Stimulated activated CD8-positive, alpha-beta memory T cell treated with anti-CD3 and anti-CD28 coated beads, Interleukin-15, amount 100 ng/mL, for 1 hour (primary cell): ENCODE results near the gene OPRL1.
"Not testable (repeated sequence)": the region's sequence is repeated elsewhere in the genome, so short reads cannot be mapped to it uniquely, and the experiment has no call there.

Experiments
- DNase-seq: peaks from one replicate; pipeline ENCODE4 v3.0.0-alpha.2; 2020; ENCODE audit warnings: low read depth

The OPRL1 gene

DNA sequence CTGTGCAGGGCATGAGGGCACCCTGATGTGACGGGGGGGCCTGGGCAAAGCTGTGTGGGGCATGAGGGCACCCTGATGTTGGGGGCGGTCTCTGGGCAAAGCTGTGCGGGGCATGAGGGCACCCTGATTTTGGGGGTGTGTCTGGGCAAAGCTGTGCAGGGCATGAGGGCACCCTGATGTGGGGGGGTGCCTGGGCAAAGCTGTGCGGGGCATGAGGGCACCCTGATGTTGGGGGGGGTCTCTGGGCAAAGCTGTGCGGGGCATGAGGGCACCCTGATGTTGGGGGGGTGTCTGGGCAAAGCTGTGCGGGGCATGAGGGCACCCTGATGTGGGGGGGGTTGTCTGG, 37.5 kb downstream of the OPRL1 start:
- not testable (repeated sequence) for DNase-seq

DNA sequence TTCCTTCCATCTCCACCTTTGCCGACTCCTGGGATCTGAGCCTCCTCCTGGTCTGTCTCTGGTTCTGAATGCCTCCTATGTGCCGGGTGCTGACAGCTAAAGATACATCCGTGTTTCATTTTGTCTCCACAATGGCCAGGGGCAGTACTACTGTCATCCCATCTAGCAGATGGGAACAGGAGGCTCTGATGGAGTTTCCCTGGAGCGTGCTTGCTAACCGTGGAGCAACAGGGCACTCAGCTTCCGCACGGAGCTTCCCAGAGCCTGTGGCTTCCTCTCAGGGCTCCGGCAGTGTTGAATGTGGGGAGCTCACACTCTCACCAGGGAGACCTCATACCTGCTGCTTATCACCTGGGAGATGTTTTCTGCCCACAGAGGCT, 39.4 kb downstream of the OPRL1 start:
- DNase-seq: no peak

DNA sequence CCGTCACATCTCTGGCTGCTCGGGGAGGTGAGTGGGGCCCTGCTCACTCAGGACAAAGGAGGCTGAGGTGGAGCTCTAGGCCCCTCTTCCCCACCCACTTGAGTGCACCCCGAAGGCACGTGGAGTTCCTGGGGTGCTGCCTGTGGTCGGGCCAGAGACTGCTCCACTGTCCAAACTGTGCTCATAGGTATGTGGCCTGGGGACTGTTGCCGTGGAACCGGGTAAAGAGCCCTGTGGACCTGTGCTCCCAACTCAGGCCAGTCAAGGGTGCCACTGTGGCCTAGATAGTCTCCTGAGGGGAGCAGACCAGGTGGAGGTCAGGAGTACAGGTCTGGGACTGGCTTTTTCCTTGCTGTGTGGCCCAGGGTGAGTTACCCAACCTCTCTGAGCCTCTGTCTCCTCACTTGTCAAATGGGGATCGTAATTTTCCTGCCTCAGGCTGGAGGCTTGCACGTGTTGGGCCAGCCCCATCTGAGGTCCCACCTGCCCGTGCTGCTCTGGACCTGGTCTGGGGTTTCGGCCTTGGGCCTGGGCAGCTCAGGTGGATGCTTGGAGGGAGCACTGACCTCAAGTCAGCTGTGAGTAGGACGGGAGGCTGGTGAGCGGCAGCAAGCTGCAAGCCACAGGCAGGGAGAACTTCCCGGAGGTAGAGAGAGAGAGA, 39.9 kb downstream of the OPRL1 start:
- no peak for DNase-seq

- no peak for DNase-seq
These were observed 41.7 kb downstream of the OPRL1 start for GRCh38 chr20:64121586-64121985.

- not testable (repeated sequence) for DNase-seq
These were observed 43.0 kb downstream of the OPRL1 start for GRCh38 chr20:64122927-64123326.

GRCh38 chr20:64123517-64123916, 43.6 kb downstream of the OPRL1 start:
- DNase-seq: not testable (repeated sequence)

DNA sequence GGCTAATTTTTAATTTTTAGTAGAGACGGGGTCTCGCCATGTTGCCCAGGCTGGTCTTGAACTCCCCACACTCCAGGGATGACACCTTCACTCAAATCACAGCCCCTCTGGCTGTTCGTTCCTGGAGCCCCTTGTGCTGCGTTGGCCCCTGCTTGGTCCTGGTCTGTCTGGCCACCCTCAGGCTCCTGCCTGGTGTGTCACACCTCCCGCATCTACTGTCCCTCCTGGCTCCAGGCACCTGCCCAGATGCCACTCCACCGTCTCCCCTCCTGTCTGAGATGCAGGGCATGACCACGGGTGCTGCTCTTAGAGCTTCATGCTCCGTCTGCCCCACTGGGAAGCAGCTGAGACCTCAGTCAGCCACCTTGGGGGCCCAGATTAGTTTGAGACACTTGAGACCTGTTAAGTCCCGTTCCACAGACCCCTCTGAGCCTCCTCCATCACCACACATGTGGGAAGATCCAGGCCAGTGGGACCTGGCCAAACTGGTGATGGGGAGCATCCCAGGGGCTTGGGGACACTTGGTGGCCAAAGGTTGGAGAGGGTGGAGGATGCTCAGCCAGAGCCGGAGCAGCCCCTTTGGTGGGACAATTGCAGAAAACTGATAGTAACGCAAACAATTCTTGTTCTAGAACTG, 49.4 kb downstream of the OPRL1 start:
- no peak for DNase-seq

GRCh38 chr20:64130271-64130670, 50.4 kb downstream of the OPRL1 start:
- no peak for DNase-seq

- DNase-seq: no peak
These were observed 51.0 kb downstream of the OPRL1 start for GRCh38 chr20:64130876-64131275.

GRCh38 chr20:64131406-64131805, 51.5 kb downstream of the OPRL1 start:
- DNase-seq: no peak

- no peak for DNase-seq
These were observed 54.1 kb downstream of the OPRL1 start for GRCh38 chr20:64133951-64134407.

- DNase-seq: not testable (repeated sequence)
These were observed 54.9 kb downstream of the OPRL1 start for GRCh38 chr20:64134744-64135143.

DNA sequence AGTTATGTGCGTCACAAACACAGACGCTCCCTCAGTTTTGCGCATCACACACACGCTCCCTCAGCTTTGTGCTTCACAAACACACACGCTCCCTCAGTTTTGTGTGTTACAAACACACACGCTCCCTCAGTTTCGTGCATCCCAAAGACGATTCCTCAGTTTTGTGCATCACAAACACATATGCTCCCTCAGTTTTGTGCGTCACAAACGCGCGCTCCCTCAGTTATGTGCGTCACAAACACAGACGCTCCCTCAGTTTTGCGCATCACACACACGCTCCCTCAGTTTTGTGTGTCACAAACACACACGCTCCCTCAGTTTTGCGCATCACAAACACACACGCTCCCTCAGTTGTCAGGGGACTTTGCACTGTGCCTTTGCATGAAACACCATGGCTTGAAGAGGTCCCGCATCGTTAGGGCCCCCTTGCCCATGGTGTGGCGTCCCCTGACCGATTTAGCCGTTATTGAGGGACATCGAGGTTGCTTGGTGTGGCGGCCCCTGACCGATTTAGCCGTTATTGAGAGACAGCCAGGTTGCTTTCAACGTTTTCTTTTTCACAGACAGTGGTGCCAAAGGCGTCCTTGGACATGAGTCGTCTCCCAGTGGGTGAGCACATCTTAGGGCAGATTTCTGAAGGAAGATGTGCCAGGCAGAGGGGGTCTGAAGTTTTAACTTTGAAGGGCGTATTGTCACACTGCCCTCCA, 56.3 kb downstream of the OPRL1 start:
- DNase-seq: no peak

DNA sequence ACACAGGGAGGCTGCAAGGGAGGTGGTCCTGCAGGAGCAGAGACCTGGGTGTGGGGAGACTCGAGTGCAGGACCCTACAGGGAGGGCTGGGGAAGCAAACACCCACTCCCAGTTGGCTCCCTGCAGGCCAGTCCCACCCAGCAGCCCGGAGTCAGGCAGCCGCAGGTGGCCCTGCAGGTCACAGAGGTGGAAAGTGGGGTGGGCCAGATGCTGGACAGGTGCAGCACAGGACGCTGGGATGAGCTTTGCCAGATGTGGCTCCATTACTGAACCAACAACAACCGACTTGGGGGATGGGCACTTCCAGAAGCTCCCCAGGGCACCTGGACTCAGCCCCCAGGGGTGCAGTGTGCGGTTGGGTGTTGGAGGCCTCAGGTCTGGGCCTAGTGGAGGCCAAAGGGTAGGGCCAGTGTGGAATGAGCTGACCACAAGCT, 57.7 kb downstream of the OPRL1 start:
- no peak for DNase-seq

GRCh38 chr20:64138276-64138815, 58.5 kb downstream of the OPRL1 start:
- DNase-seq: no peak

DNA sequence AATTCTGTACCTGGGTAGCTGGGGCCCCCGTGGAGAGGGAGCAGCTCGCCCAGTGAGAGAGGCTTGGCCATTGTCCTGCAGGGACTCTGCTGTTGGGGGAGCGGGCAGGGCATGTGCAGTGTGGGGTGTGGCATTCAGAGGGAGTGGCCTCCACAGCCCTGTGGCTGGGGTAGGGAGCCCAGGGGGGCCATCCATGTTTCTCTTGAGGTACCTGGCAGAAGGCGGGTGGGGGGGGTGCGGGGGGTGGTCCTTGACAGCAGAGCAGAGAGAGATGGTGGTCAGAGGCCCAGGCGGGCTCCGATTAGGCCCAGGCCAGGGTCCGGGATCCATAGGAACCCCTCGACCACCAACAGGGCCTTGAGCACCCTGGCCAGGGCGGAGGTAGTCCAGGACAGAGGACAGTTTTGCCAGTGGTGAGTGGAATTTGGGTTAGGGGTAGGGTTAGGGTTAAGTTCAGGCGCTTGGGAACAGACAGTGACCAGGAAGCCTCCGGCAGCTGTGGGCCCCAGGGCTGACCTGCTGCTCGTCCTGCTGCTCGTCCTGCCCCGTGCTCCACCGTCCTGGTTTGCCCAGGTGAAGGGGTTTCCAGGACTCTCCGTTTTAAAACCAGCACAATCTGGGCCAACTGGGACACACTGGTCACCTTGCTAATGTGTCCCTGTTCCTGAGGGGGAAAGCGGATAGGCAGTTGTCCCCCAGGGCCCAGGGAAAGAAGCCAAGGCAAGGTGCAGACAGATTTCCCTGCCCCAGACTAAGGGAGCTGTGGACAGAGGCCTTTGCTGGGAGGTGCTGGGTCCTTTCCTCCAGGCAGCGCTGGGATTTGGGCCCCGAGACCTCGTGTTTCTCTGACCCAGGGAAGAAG, 59.5 kb downstream of the OPRL1 start:
- no peak for DNase-seq

DNA sequence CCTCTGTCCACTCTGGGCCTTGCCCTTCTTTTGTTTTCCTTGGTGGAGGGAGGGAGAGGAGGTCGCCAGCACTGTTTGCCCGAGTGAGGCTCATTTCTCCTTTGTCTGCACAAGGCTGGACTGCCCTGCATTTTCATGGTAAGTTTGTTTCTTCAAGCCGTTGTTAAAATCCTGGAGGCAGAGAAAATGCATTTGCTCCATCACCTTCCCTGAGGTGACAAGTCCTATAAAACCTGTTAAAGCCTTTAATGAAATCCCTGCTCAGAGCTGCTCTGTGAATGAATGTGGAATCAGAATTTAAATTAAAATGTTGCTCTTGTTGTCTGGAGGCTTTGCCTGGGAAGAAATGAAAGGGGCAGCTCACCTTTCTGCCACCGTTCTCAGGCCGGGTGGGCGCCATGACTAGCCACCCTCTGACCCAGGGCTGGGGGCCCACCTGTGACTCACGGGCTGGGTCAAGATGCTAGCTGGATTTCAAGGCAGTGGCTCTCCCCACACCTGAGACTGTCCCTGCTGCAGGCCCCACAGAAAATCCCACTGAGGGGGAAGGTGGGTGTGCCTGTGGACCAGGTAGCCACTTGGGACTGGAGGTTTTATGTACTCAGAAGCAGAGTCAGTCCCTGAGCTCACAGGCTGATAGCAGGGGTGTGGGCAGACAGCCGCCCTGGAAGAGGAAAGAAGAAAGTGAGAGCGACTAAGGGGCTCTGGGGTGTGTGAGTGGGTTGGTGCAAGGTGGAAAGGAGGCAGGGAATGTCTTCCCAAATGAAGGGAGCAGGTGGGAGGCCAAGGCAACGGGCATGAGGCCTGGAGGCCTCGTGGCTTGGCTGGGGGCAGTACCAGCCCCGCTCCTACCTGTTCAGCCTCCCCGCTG, 60.4 kb downstream of the OPRL1 start:
- no peak for DNase-seq

DNA sequence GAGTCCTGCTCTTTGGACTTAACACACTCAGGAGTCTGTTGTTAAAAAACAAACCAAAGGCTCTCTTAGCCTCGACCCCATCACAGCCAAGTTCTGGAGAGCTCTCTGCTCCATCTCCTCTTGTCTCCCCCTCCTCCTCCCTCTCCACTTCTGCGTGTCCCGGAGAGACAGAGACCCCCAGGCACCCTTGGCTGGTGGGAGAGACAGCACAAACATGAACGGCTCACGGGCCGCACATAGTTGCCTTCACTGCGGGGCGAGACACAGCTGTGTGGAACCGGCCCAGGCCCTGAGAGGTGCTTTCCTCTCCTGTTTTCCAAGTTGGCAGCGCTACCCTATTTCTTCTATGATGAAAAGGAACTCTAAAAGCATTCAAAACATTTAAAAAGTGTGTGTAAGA, 61.1 kb downstream of the OPRL1 start:
- no peak for DNase-seq

- no peak for DNase-seq
These were observed 62.7 kb downstream of the OPRL1 start for GRCh38 chr20:64142590-64142989.

- DNase-seq: no peak
These were observed 63.3 kb downstream of the OPRL1 start for GRCh38 chr20:64143018-64143801.
